Putamen (tissue), 1 donor: Measurements from ENCODE around the gene RHOJ.
"Not testable (repeated sequence)": the region's sequence is repeated elsewhere in the genome, so short reads cannot be mapped to it uniquely, and the experiment has no call there.

Source experiments
- DNase-seq: peaks from one replicate; pipeline ENCODE4 v3.0.0-alpha.2; 2016; ENCODE audit warnings: low spot score

The RHOJ gene

DNA sequence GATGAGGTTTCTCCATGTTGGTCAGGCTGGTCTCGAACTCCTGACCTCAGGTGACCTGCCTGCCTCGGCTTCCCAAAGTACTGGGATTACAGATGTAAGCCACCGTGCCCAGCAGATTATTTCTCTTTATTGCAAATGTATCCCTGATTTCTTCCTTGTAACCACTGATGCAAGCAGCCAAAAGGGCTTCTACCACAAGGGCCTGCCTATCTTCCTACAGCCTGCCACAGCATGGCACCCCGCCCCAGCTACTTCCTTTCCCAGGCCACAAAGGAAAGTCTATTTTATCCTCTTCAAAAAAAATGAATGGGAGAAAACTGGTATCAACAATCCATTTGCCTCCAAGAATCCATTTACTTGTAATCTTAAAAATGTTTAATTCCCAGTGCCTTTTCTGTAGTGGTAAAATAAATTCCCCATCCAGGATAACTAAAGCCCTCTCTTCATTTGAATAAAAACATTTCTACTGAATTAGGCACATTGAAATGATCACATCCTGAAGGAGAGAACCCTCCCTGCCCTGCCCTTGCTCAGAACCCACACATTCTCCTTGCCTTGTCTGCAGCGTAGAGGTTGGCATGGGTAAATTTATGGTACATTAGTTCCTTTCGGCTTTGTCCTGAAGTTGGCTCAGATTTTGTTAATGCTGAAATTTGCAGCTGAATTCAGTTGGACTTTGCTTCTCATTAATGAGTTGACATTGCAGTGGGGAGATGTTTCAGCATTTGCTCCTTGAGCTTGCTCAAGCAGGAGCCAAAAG, 95.3 kb downstream of the RHOJ start:
- no peak for DNase-seq

DNA sequence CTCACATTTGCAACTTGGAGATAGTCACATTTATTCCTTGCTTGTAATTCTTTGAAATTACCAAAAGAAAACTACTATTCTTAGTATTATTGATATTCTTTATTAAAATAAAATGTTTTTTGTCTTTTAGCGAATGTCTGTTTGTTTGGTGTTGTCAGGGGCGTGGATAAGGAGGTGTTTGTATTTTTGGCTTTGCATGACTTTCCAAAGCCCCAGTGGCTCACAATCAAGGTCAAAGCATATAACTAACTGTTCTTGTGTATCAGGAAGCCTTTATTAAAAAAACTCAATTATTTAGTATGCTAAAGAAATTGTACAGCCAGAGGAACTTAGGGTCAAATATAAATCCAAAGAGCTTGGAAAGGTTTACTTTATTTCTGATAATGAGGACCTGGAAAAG, 96.6 kb downstream of the RHOJ start:
- DNase-seq = no peak

DNA sequence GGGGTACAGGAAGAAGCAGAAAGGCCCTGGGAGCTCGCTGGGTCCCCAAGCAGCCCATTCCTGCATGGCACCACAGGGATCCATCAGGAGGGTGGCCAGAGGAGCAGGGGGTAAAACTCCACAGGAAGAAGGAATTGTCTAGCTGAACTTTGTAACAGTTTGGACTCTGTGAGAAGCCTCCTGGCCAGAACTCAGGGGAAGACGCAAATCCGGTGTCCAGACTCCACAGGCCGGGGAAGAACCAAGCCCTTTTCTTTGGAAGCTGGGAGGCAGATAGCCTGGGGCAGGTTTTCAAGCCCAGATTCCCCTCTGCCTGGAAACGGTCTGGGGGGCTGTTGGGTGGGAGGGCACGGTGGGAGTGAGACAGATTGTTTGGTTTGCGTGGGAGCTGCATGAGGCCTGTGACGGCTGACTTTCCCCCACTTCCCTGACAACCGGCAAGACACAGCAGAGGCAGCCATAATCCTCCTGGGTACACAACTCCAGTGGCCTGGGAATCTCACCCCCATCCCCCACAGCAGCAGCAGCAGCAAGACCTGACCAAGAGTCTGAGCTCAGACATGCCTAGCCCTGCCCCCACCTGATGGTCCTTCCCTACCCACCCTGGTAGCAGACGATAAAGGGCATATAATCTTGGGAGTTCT, 97.8 kb downstream of the RHOJ start:
- DNase-seq = no peak

DNA sequence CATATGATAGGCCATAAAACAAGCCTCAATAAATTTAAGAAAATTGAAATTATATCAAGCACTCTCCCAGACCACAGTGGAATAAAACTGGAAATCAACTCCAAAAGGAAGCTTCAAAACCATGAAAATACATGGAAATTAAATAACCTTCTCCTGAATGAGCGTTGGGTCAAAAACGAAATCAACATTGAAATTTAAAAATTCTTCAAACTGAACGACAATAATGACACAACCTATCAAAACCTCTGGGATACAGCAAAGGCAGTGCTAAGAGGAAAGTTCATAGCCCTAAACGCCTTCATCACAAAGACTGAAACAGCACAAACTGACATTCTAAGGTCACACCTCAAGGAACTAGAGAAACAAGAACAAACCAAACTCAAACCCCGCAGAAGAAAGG, 100.2 kb downstream of the RHOJ start:
- DNase-seq = not testable (repeated sequence)

DNA sequence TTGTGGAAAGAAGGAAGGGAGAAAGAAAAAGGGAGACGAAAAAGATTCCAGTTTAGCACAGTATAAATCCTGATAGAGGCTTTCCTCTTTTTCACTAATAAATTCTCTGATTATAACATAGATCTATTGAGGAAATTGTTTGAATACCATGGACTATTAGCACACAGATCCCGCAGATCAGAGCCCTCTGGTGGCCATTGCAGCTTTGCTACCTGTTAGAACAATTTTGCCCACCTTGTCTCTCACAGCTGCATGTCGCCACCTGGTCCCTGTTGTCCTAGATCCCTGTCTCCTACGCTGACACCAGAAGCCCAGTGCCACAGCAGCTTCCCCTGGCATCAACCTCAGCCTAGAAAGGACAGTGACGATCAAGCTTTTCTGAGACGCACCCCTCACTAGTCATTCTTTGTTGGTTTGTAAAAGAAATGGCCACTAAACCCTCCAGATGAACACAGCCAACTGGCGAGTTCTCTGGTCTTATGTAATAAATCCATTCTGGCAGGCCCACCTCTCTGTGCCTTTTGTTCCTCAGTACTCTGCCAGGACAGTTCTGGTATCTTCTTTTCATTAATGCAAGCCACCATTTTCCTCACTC, 104.6 kb downstream of the RHOJ start:
- DNase-seq = no peak

DNA sequence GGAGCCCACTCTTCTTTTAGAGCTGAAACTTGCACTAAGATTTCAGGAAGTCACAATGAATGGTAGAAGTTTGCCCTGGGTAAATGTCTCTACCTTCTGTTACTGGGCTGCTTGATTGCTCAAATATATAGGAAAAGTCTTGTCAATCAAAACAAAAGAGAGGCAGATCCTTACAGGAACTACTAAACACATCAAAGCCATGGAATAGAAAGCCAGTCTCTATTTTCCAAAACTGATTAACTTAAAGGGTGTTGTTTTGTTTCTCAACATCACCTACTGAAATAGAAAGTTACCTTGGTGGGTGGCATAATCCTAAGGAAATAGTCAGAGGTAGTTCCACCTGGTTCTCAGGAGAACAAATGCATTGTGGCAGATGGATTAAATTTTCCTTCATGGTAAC, 114.6 kb downstream of the RHOJ start, which contains the start of gene GPHB5:
TSS of gene GPHB5 (minus strand) at position 101 of the 400 bp plus-strand sequence. CDS start 1,086 bp downstream, outside the sequence.
- no peak for DNase-seq

DNA sequence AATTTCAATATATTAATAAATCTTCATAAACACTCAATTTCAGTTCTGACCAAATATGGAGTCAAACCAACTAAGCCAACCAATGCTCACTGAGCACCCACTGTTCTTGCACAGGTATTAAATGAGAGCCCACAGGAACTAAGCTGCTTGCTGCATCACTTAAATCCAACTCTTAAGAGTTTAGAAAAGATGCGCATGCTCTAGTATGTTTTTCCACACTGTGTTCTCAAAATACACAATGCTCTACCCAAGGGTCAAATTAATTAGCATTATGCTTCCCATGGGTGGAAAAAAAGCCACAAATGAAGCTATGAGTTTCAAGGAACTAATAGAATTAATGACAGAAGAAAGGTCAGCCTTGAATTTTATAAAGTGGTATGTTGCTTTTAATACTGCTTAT, 118.2 kb downstream of the RHOJ start:
- DNase-seq = no peak

DNA sequence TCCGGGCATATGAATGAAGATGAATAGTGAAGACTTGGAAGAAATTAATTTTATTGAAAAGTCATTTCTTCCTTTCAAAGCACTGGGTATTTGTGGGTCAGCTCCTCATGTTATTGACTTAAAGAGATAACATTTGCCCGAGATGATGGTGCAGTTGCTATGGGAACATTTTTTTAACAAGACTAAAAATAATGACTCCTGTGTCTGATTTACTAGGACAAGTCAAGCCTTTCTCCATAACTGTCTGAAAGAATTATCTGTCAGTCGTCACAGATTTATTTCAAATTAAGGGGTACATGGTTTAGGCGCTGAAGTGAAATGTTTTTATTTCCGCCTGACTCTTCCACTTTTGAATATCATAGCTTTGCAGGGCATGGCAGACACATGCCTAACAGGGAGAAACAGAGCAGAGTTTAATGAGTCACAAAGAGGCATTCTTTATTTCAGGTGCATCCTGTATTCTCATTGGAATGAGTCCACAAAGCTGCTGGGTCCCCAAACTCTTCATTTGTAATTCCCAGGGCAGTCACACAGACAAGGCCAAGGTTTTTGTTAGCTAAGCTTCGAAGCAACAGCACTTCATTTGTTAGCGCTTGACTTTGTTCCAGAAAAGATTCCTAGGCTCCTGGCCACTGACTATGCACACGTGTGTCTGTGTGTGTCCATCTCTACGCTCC, 118.8 kb downstream of the RHOJ start:
- DNase-seq = no peak

DNA sequence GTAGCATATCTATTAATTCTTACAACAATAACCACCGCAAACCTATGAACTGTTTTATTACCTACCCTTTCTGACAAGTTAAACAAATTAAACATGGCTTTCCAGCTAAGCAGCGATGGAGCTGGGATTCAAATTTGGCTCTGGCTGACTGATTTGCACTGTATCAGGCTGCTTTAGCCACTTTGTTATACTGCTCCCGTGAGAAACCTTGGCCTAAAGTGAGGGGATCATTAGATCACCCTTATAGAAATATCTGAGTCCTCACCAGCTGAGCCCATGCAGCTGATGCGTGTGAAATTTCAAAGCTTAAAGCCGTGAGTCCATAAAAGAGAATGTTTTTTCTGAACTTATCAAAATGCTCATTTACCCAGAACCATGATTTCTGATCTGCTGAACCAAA, 122.6 kb downstream of the RHOJ start:
- DNase-seq = no peak

DNA sequence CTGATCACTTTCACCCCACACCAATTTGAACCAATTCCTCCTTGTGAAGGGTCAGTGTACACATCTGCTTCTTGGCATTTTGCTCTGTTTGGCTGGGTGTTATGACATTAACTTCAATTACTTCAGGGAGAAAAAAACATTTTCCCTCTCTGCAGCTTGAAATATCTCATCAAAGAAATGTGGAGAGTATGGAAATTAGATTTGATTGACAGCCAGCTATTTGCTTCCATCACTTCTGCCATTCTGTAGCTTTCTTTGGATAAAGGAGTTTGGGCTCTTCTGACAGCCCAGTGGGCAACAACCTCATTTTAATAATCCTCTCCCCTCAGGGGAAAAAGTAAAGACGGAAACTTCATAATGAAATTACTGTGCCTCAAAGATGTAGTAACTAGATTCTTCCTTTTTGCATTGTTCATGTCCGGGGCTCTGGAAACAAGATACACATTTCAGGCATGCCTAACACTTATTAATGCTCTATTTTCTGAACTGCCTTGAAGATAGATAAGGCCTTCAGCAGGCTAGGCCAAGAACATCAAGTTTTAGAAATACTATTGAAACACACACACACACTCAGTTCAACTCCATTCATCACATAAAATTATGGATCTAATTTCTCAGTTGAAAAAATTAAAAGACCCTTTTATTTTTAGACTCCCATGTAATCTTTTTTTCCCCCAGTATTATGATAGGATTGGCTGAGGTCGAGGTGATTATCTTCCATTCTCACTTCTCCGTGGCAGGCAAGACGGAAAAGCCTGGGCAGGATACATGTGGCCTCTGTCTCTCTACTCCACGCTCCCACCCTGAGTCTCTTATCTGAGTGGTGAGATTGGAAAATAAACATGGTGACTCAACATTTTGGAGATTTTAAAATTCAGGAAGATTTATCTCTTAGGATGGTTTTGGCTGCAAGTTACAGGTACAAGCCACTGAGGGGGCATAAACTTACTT, 124.8 kb downstream of the RHOJ start:
- no peak for DNase-seq

DNA sequence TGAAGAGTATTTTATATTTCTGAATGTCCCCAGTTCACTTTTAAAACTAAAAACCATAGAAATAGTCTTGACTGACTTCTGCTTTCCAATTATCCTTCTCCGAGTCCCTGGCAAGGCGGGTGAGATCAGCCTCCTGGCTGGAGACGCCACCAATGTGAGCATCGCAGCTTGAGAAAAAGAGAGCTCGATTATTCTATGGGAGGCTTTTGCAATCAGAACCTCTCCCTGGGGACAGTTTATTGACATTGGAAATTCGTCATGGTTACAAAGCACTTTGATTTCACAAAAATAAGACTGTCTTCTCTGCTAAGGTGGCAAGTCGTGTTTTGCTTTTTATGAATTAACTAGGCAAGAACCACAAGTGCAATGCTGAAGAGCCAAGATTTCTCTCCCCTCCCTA, 138.1 kb downstream of the RHOJ start:
- DNase-seq = no peak
